NB4 (cell line): ENCODE measurements around the gene CHST5.
A peak's percentile ranks its signal among the peaks of the same experiment; 100 is the strongest.

Experiments used
- CTCF ChIP-seq: IDR thresholded peaks from one replicate; pipeline ENCODE4 v1.5.1; 2012; ENCODE audit warnings: low read depth, low read length
- MAX ChIP-seq: IDR thresholded peaks from 2 replicates; pipeline ENCODE4 v1.6.1; 2011; ENCODE audit warnings: low read depth, low read length
- POLR2A ChIP-seq: IDR thresholded peaks from 2 replicates; pipeline ENCODE4 v1.6.1; 2011; ENCODE audit warnings: mild to moderate bottlenecking; ENCODE audit not compliant: insufficient read length; ENCODE audit errors: extremely low read depth

- TF ChIP-seq CTCF (no peak), MAX (no peak), POLR2A (peak; percentile 74)
Observed at GRCh38 chr16:75566040-75566757, 30.3 kb upstream of the CHST5 start, which contains the start of gene GABARAPL2.
